H1 (cell line): ENCODE results near the gene SLC66A3. TPM values are rescaled to one million over a fixed set of nuclear protein-coding genes. Genes with fewer than 3 reads are reported as not detected.

Source experiments
- ASH2L ChIP-seq: fragments of 200-600, 300-600 bp; sonication (generic); IDR thresholded peaks from one replicate; pipeline ENCODE4 v1.7.1; 2017; ENCODE audit warnings: low read length
- ATF2 ChIP-seq: IDR thresholded peaks from 2 replicates; pipeline ENCODE4 v1.6.1; 2012; ENCODE audit warnings: low read length, inconsistent platforms
- ATF3 ChIP-seq: IDR thresholded peaks from 2 replicates; pipeline ENCODE4 v1.6.1; 2011; ENCODE audit warnings: low read depth, mild to moderate bottlenecking, low read length; ENCODE audit not compliant: insufficient read depth
- BACH1 ChIP-seq: IDR thresholded peaks from 2 replicates; pipeline ENCODE4 v1.6.1; 2012; ENCODE audit warnings: low read length, improper control_type of control experiment
- BCL11A ChIP-seq, 2 experiments: IDR thresholded peaks; one replicate each; pipeline ENCODE4 v1.6.1; 2011; ENCODE audit warnings: low read depth in 2 of 2, low read length in 2 of 2, mild to moderate bottlenecking in 2 of 2
- BRCA1 ChIP-seq: IDR thresholded peaks from 2 replicates; pipeline ENCODE4 v1.6.1; 2012; ENCODE audit warnings: low read depth, low read length, improper control_type of control experiment
- CBX8 ChIP-seq: fragments of 300-800, 300-1000 bp; sonication (generic); IDR thresholded peaks from 2 replicates; pipeline ENCODE4 v1.7.1; 2016; ENCODE audit warnings: low read depth, low read length, borderline replicate concordance
- CEBPB ChIP-seq: IDR thresholded peaks from 2 replicates; pipeline ENCODE4 v1.6.1; 2012; ENCODE audit warnings: low read depth, low read length
- CHD1 ChIP-seq: IDR thresholded peaks from 2 replicates; pipeline ENCODE4 v1.6.1; 2012; ENCODE audit warnings: low read depth, low read length, improper control_type of control experiment
- CTBP2 ChIP-seq: IDR thresholded peaks from 2 replicates; pipeline ENCODE4 v1.7.0; 2011; ENCODE audit warnings: borderline replicate concordance, mild to moderate bottlenecking, moderate library complexity, mixed read lengths, low read length; ENCODE audit not compliant: insufficient read depth, insufficient read length
- HDAC6 ChIP-seq: IDR thresholded peaks from one replicate; pipeline ENCODE4 v1.7.1; 2012; ENCODE audit warnings: low read depth, mild to moderate bottlenecking, inconsistent platforms, low read length, moderate library complexity
- MAX ChIP-seq: IDR thresholded peaks from 2 replicates; pipeline ENCODE4 v1.6.1; 2012; ENCODE audit warnings: inconsistent platforms
- PHF8 ChIP-seq: fragments of 200-600 bp; sonication (generic); conservative IDR thresholded peaks from 2 replicates; pipeline ENCODE4 v1.7.1; 2012; ENCODE audit warnings: low read depth, mild to moderate bottlenecking, inconsistent platforms, low read length, moderate library complexity
- POLR2A ChIP-seq, 2 experiments: IDR thresholded peaks; 1 replicate in 1 of 2; 2 replicates in 1 of 2; pipeline ENCODE4 v1.6.1; 2011; ENCODE audit warnings: low read depth in 2 of 2, low read length in 2 of 2, mild to moderate bottlenecking in 2 of 2; ENCODE audit errors: control extremely low read depth in 1 of 2
- POLR2AphosphoS5 ChIP-seq: IDR thresholded peaks from 2 replicates; pipeline ENCODE4 v1.6.1; 2011; ENCODE audit warnings: low read depth, low read length
- POU5F1 ChIP-seq: IDR thresholded peaks from 2 replicates; pipeline ENCODE4 v1.6.1; 2011; ENCODE audit warnings: low read depth, mild to moderate bottlenecking, low read length, moderate library complexity
- RFX5 ChIP-seq: IDR thresholded peaks from 2 replicates; pipeline ENCODE4 v1.6.1; 2011; ENCODE audit warnings: low read depth, low read length, improper control_type of control experiment, borderline replicate concordance
- RXRA ChIP-seq: IDR thresholded peaks from 2 replicates; pipeline ENCODE4 v1.6.1; 2011; ENCODE audit warnings: low read depth, mild to moderate bottlenecking, low read length, moderate library complexity; ENCODE audit not compliant: insufficient read depth
- SP2 ChIP-seq: IDR thresholded peaks from 2 replicates; pipeline ENCODE4 v1.6.1; 2012; ENCODE audit warnings: mild to moderate bottlenecking, low read length, inconsistent platforms
- SP4 ChIP-seq: IDR thresholded peaks from 2 replicates; pipeline ENCODE4 v1.6.1; 2012; ENCODE audit warnings: low read length, inconsistent platforms
- SRF ChIP-seq: IDR thresholded peaks from 2 replicates; pipeline ENCODE4 v1.6.1; 2011; ENCODE audit warnings: mild to moderate bottlenecking, low read depth, low read length, moderate library complexity
- TAF1 ChIP-seq: IDR thresholded peaks from 2 replicates; pipeline ENCODE4 v1.6.1; 2011; ENCODE audit warnings: mild to moderate bottlenecking, low read depth, low read length
- TAF7 ChIP-seq: optimal IDR thresholded peaks from 2 replicates; pipeline ENCODE3; 2011; ENCODE audit warnings: low read depth, mild to moderate bottlenecking, inconsistent platforms, low read length, moderate library complexity, borderline replicate concordance
- polyA plus RNA-seq, 7 experiments: library from polyadenylated mRNA; depleted of rRNA in 3 of 7; stranded (reverse) in 5 of 7; unstranded in 2 of 7; fragments of >200 nt in 5 of 7; fragments of 200-250 nt in 2 of 7; gene quantifications; 1 replicate in 5 of 7; 2 replicates in 1 of 7; 4 replicates in 1 of 7; pipeline versions ENCODE4 v1.2.1 to v1.2.3, GENCODE V29; 2011 to 2013; ENCODE audit warnings: missing spikeins in 2 of 7, mixed read lengths in 2 of 7
- total RNA-seq: library from RNA; stranded (reverse); fragmentation: NEBNext Ultra II Directional; extraction: Animal tissue kit (Norgen Biotek cat#: 25700); gene quantifications from 2 replicates; pipeline ENCODE4 v1.2.1, GENCODE V29; 2021

SLC66A3 gene
- total and polyA plus RNA-seq, 2 of the 8 experiments (the other 6 are each of a cell fraction or from before 2014, with no cell fraction given) = 8.7 to 27.8 TPM

GRCh38 chr2:11154016-11154922 lies 998 bp upstream of the SLC66A3 start (continued):
- TF ChIP-seq CBX8 = no peak
- TF ChIP-seq CEBPB = no peak
- peak; percentile 8; the same call in 1 of the 2 replicates for TF ChIP-seq BACH1
- TF ChIP-seq SP2 = no peak
- TF ChIP-seq POU5F1 = no peak
- TF ChIP-seq MAX = peak; percentile 85
- TF ChIP-seq SP4 = no peak
- no peak for TF ChIP-seq CTBP2
- 0 out of 2 replicates have a peak, but pooled peaks have one; percentile 13 for TF ChIP-seq PHF8
- TF ChIP-seq CHD1 = no peak
- no peak for TF ChIP-seq ATF2
- no peak for TF ChIP-seq TAF1
- 0 out of 2 replicates have a peak, but pooled peaks have one; percentile 28 for TF ChIP-seq POLR2AphosphoS5
- no peak for TF ChIP-seq RFX5
- peak; percentile 29 for TF ChIP-seq ASH2L
- TF ChIP-seq BCL11A (IDR thresholded peaks at IDR 0.05; ENCODE audit: low read depth in 2 of 2, low read length in 2 of 2) = no peak
- TF ChIP-seq POLR2A (IDR thresholded peaks at IDR 0.05; ENCODE audit: control extremely low read depth in 1 of 2, low read depth in 2 of 2, low read length in 2 of 2) = 0 out of 3 replicates have a peak, but pooled peaks of 1 of the 2 experiments have one; percentile 12
- TF ChIP-seq SRF = no peak
- TF ChIP-seq HDAC6 = no peak
- no peak for TF ChIP-seq RXRA
- TF ChIP-seq BRCA1 = no peak
- peak; percentile 69 for TF ChIP-seq TAF7
- no peak for TF ChIP-seq ATF3
